Measurements from ENCODE around the gene C1orf21. TPM values are rescaled to one million over a fixed set of nuclear protein-coding genes. Genes with fewer than 3 reads are reported as not detected.

The C1orf21 gene
- total RNA-seq, 1 donor from 2014 or later, result 57.8 TPM

DNA sequence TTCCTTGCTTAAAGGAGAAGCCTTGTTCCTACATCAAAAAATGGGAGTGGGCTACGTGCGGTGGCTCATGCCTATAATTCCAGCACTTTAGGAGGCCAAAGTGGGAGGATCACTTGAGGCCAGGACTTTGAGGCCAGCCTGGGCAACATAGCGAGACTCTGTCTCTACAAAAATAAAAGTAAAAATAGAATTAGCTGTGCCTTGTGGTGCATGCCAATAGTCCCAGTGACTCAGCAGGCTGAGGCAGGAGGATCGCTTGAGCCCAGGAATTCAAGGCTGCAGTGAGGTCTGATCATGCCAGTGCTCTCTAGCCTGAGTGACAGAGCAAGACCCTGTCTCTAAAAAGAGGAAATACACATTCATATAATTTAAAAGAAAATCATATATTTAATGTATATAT lies 127.1 kb downstream of the C1orf21 start:
- no peak for DNase-seq (ENCODE audit: low spot score)

DNA sequence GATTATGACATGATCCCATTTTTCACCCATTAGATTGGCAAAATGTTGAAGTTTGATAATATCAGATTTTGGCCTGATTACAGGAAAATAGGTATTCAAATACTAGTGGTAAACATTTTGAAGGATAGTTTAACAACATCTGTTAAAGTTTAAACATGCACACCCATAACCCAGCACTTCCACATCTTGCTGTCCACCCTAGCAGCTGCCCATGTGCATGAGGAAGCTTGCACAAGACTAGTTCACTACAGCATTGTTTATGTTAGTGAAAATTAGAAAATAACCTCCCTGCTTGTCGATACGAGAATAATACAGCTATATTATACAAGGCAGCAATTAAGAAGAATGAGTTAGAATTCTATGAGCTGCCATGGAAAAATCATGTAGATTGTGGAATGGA lies 127.6 kb downstream of the C1orf21 start:
- no peak for DNase-seq (ENCODE audit: low spot score)

DNA sequence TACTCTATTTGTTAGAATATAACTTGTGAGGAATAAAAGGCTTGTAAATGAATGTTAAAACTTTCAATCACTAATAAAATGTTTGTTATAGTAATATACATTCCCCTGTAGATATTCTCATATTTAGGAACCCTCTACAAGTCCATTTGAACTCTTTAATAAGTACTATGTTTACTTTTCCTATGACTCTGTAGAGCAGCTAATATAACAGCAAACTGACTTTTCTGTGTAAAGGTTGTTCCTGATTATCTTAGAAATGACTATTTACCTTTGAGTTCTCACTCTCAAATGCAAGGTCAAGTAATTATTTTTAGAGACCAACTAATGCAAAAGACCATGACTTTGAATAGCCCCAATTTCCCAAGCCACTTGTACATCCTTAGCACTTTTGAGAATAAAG lies 130.3 kb downstream of the C1orf21 start:
- DNase-seq (ENCODE audit: low spot score), result no peak

DNA sequence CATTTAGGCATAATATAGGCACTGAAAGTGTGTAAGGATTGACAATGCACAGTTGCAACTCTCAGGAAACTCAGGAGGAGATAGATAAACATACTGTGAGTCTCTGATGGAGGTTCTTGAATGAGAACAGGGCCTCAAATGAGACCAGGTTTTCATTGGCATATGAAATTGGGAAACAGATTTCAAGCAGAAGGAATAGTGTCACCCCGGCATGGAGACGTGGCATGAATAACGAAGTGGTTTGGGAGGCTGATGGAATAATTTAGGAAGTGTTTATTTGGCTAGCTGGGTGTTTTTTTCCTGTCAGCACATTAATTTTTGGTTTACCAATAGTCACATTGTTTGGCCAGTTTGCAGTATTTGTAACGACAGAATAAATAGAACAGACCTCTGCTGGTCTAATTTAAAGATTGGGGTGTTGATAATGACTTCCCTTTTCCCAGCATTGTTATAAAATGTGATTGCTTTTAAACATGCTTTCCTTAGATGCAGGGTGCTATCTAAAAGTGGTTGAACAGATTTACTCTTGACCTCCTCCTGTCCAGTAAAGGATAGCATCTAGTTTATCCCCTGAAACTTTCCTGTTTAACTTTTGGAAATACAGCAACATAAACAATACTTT lies 132.0 kb downstream of the C1orf21 start:
- DNase-seq (ENCODE audit: low spot score), result no peak

DNA sequence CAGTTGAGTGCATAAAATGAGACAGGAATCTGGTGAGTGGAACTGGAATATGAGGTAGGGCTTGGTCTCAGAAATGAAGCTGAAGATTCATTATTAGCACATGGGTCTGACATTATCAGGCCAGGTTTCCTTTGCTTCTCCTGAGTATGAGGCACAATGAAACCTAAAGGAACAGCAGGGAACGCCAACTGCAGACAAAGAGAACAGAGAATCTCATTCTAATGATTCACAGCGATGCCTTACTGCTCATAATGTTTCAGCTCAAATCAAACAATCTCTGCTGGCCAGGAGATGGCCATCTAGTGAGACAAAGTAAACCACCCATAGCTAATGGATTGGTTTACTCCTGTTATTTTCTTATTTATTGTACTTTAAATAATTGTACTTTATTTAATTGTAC lies 133.5 kb downstream of the C1orf21 start:
- DNase-seq (ENCODE audit: low spot score), result no peak

DNA sequence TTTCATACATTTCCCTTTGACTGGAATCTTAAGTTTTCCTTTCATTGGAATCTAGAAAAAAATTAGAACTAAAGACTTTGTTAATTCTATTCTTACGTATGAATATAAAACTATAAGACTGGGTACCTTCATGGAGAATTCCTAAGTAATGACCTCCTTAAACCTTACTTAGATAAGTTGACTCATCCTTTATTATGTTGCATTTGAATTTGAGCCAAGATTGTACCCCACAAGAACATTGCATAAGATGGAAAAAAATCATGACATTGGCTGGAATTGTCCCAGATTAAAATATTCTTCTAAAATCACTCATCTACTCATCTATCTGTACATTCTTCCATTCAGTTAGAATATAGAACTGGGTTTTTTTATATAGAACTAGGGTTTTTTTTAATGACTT lies 137.4 kb downstream of the C1orf21 start:
- no peak for DNase-seq (ENCODE audit: low spot score)

DNA sequence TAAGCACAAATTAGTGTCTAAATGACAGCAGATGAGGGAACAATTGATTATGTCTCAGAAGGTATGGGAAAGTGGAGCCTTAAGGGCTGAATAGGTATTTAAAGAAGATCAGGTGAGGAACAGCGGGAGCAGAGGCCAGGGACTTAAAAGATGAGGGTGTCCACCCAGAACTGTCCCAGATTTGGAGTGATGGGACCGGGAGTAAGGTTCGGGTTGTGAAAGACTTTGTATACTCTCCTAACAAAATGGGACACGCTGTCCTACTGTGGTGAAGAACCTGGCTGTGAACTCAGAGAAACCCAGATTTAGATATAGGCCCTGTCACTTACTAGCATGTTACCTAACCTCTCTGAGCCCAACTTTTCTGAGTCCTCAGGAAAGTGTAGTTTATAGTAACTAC lies 140.6 kb downstream of the C1orf21 start:
- no peak for DNase-seq (ENCODE audit: low spot score)

DNA sequence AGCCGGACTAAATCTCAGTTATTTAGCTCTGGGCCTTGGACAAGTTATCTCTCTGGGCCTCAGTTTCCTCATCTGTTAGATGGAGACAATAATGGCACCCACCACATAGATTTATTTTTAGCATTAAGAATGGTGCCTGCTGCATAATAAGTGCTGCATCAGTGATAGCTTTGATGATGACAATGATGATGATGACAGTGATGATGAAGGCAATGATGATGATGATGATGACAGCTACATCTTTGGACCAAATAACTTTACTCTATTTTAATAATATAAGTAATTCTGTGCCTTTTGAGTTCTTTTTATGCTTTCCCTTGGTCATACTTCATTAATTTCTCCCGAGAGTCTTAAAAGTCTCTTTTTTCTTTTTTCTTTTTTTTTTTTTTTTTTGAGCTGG lies 143.4 kb downstream of the C1orf21 start:
- DNase-seq (ENCODE audit: low spot score), result no peak

DNA sequence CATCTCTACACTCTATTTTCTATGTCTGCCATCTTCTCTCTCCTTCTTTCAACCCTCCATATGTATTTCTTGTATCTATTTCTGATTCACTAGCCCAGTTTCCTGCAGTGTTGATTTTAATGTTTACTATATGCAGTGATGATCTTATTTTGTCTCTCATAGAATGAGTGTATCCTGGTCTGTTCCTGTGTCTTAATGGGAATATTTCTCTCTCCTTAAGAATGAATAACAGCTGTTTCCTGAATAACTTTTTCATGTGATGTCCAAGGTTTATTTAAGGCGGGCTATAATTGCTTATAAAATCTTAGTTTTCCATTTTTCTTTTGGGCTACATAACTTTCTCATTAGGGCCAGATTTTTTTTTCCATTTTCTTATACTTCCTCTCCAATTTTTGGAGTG lies 144.5 kb downstream of the C1orf21 start:
- no peak for DNase-seq (ENCODE audit: low spot score)

DNA sequence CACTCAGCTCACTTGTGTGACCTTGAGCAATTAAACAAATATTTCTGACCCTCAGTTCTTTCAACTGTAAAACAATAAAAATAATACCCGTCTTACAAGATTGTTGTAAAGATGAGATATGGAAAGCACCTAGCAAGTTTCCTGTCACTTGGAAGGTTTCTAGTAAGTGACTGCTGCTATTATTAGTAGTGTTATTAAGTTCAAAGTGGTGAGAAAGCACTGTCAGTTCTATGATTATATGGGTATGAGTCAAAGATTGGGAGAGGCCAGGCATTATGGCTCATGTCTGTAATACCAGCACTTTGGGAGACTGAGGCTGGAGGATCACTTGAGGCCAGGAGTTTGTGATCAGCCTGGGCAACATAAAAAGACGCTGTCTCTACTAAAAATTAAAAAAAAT lies 145.4 kb downstream of the C1orf21 start:
- no peak for DNase-seq (ENCODE audit: low spot score)

DNA sequence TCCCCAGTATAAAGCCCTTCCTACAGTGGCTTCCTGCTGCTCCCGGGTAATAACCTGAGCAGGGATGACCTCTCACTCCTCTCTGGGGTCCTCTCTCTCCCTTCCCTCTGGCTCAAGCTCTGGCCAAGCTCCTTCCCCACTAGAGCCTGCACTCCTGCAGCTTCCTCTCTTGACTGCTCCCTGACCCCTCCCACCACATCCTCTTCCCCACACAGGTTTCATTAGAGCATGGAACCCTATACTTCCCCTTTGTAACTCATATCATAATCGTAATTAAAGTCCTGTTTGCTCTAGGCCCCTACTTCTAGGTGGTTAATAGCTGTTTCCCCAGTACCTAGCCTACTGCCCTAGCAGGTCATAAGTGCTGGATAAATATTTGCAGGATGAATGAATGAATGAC lies 146.2 kb downstream of the C1orf21 start:
- DNase-seq (ENCODE audit: low spot score), result no peak

DNA sequence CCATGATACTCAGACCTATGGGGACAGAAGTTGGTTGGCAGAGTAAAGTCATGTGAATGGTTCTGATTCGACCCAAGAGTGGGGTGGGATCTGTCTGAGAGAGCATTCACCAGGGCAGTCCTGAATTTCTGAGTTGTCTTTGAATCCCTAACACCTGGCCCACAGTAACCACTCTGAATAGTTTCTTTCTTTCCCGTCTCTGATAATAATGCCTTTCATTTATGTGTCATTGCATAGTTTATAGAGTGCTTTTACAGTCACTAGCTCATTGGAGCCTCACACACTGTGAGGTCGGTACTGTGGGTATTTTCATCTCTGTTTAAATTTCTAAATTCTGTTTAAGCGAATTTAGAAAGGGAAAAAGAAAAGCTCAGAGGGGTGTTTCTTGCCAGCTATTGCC lies 147.1 kb downstream of the C1orf21 start:
- no peak for DNase-seq (ENCODE audit: low spot score)

DNA sequence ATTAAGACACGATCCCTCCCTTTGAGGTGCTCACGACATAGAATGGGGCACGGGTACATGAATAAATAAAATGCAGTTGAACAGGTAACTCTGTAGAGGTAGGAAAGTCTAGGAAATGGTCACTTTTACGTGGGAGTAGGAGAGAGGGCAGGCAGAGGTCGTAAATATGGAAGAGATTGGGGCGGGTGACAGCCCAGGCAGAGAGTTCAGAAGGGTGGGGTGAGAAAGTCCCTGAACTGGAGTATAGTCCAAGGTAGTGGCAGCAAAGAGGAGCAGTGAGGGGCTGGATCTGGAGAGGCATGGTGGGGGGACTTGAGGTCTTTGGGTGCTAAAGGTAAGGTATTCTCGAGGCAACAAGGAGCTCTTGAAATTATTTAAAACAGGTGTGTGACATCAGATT lies 147.9 kb downstream of the C1orf21 start:
- no peak for DNase-seq (ENCODE audit: low spot score)

DNA sequence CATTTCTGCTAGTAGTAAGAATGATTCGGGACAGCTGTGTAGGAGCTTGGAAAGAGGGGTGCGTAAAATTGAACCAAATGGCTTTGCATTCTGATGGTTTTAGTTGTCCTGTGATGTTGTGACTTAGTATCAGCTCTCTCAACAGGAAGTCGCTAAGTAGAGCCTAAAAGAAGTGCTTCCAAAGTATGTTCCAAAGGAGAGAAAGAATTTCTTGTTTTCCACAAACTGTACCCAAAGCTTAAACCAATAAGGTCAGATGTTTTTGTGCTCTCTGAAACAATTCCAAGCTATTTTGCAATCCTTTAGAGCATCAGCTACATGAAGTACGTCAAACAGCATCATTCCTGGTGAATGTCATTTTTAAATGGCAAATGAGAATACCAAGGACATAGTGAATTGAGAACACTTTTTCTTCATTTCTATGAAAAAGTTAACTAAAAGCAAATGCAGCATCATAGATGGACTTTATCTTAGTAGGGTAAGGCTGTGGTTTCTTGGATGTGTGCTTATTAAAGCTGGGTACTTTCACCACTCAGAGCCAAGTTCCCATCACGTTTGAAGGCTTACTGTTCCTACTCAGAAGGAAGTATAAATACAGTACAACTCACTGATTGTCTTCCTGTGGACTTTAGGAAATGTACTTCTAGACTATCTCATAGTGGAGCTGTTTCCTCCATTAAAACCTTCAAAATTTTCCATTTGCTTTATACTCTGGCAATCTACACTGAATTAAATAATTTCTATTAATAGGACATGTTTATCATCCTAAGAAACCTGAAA lies 148.6 kb downstream of the C1orf21 start:
- DNase-seq (ENCODE audit: low spot score), result no peak

DNA sequence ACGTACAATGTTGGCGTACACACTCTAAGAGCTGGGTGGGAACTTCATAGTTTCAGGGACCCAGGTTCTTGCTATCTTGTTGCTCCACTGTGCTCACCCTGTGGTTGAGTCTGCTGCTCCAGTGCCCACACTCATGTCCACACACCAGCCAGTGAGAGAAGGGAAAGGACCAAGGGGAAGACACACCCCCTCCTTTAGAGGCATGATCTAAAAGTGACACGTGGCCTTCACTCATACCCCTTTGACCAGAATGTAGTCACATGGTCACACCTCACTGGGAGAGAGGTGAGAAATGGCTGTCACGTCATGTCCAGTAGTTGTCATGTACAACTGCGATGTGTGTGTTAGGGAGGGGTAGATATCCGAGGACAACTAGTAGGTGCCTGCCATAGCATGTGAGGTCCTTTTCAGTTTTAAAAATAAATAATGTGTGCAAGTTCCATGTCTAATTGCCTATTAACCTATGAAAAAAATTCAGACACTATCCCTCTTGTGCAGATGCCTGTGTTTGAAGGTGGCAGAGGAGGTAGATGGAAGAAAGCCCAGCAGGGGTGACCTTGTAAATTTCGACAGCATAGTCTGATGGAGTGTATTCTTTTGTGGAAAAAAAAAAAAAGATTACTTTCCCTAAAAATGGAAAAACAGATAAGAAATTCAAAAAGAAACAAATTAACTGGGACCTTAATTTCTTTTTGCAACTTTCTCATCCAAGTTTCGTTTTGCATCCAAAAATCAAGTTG lies 149.6 kb downstream of the C1orf21 start:
- no peak for DNase-seq (ENCODE audit: low spot score)

DNA sequence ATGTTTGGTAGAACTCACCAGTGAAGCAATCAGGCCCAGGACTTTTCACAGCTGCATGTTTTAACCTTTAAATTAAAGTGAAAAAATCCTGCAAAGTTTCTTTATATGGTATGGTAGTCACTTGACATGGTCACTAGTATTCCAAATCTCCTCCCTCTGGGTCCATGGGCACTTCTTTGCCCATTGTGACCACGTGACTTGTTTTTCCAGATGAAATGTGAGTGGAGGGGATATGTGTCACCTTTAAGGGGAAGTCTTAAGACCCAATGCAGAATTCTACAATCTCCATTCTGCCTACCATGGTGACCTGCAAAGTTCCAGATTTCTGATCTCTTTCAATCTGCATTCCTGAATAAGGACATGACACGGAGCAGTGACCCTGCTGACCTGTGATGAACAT lies 152.8 kb downstream of the C1orf21 start:
- no peak for DNase-seq (ENCODE audit: low spot score)

DNA sequence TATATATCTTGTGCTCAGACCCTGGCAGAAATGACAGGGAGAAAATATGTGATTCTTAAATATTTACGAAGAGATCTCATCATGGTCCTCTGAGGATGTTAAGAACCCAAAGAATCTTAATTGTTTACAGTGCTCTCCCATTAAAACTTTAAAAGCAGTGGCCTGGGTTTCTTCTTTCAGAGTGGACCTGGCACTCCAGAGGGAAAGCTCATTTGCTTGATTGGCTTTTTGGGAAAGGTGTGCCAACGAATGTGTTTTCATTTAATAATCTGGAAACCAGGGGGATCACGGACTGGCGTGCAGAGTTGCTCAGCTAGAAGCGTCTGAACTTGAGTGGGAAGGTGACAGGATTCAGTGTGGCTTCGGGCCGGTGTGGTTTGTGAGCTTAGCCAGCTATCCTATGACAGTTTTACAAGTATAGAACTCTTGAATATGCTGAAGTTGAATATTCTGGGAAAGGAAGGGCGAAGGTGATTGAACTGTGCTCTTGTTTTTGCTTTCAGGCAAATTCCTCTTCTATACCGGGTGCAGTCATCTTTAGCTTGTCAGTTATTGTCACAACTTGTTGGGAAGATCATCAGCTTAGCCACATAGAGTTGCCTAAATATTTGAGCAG lies 154.8 kb downstream of the C1orf21 start:
- no peak for DNase-seq (ENCODE audit: low spot score)

DNA sequence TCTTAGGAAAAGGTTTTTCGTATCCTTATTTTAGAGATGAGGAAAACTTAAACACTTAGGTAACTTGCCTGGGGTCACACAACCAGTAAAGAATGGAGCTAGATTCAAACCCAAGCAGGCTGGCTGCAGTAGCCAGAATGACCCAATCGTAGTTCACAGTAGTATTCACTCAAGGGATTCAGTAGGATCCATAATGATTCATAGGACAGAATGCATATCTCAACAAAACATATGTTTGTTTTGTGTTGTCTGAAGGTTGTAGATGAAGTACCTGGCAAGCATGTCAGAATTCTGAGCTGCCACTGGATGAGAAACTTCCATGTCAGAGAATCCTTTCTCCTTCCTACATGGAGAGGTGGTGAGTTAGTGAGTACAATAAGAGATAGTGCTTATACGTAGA lies 155.5 kb downstream of the C1orf21 start:
- no peak for DNase-seq (ENCODE audit: low spot score)

DNA sequence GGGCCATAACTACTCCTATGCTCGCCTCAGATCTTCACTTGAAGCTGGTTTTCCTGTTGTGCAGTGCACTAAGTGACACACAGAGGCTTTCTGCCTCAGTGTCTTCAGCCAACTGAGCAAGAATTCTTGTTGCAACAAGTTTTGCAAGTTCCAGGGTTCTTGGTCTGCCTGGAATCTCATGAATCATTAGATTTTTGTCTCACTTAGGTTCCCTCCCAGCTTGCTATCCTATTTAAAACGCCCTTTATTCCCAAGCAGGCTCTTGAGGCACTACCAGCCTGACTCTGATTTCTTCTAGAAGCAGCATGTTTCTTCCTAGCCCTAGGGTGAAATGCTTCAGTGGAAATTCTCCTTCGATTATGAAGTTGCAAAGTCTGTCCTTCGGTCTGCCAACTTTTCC lies 158.8 kb downstream of the C1orf21 start:
- no peak for DNase-seq (ENCODE audit: low spot score)

DNA sequence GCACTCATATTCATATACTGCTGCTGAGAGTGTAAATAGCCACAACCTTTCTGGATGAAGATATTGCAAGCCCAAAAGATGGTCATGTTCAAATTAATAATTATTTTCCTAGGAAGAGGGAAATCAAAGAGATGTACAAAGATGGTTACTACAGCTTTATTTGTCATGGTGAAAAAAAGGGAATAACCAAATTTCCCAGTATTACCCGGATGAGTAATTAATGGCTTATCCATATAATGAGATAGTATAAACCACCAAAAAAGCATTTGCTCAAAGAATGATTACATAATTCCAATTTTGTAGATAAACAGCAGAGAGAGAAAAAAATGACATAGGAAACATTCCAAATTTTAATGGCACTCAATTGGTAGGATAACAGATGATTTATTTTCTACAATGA lies 165.6 kb downstream of the C1orf21 start:
- DNase-seq (ENCODE audit: low spot score), result no peak

DNA sequence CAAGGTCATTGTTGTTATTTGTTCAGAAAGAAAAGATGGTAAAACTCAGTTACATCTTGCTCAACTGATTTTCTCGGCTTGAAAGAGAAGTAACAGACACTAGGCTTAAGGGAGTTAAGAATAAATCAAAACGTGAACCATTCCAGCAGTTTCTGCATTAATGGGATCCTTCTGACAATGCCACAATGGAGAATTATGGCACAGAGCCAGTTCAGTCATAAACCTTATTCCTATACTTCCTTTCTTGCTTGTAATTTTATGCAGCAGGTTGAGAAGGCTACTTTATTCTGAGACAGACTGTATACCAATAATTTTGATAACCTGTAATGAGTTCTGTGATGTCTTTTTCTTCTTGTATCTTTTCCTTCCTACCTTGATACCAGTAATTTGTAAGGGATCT lies 167.0 kb downstream of the C1orf21 start:
- no peak for DNase-seq (ENCODE audit: low spot score)

Measured in mucosa of gallbladder (tissue), 1 donor.